HUES48 (cell line): ENCODE measurements around the gene CYTH4.

Source experiments
- H3K27ac ChIP-seq: one replicate; pipeline ENCODE4 v1.7.0; 2013; ENCODE audit warnings: low read depth, low read length, inconsistent platforms
- H3K27me3 ChIP-seq: 2 replicates; pipeline ENCODE4 v1.6.1; 2013; ENCODE audit warnings: mild to moderate bottlenecking, low read length; ENCODE audit not compliant: control insufficient read depth, insufficient read depth
- H3K36me3 ChIP-seq: 2 replicates; pipeline ENCODE4 v1.6.1; 2013; ENCODE audit warnings: low read length; ENCODE audit not compliant: control insufficient read depth, insufficient read depth
- H3K4me1 ChIP-seq: 2 replicates; pipeline ENCODE4 v1.6.1; 2013; ENCODE audit warnings: mild to moderate bottlenecking, low read length; ENCODE audit not compliant: control insufficient read depth, insufficient read depth
- H3K4me3 ChIP-seq: 2 replicates; pipeline ENCODE4 v1.5.1; 2013; ENCODE audit warnings: mild to moderate bottlenecking, low read depth, low read length
- H3K9ac ChIP-seq: 2 replicates; pipeline ENCODE4 v1.6.1; 2013; ENCODE audit warnings: mild to moderate bottlenecking, low read depth, low read length, moderate library complexity
- H3K9me3 ChIP-seq: 2 replicates; pipeline ENCODE4 v1.6.1; 2013; ENCODE audit warnings: low read length; ENCODE audit not compliant: control insufficient read depth, insufficient read depth

Gene CYTH4

GRCh38 chr22:37263966-37264887 lies 18.1 kb upstream of the CYTH4 start:
- Histone ChIP-seq H3K4me1 (peaks cover 2% of the 10 kb centered on the region; the same call in 1 of the 2 replicates), H3K4me3 (no peak overlapping the region), H3K9ac (no peak overlapping the region)

GRCh38 chr22:37266581-37267134 lies 15.7 kb upstream of the CYTH4 start:
- peaks cover 7% of the 10 kb centered on the region; the same call in 1 of the 2 replicates for H3K9me3 ChIP-seq
- no peak overlapping the region for H3K4me3 ChIP-seq
- no peak overlapping the region for H3K27ac ChIP-seq
- no peaks in the 10 kb centered on the region for H3K36me3 ChIP-seq
- no peak overlapping the region for H3K9ac ChIP-seq
- H3K4me1 ChIP-seq, result no peaks in the 10 kb centered on the region
- H3K27me3 ChIP-seq, result no peaks in the 10 kb centered on the region

More at GRCh38 chr22:37263966-37264887, 18.1 kb upstream of the CYTH4 start:
- Histone ChIP-seq H3K9me3 (peaks cover 7% of the 10 kb centered on the region; the same call in 1 of the 2 replicates), H3K27ac (no peak overlapping the region), H3K27me3 (peaks cover 13% of the 10 kb centered on the region), H3K36me3 (no peaks in the 10 kb centered on the region)

- Histone ChIP-seq H3K9me3 (peaks cover 7% of the 10 kb centered on the region; the same call in 1 of the 2 replicates), H3K4me3 (no peak overlapping the region), H3K27me3 (no peaks in the 10 kb centered on the region), H3K4me1 (no peaks in the 10 kb centered on the region), H3K36me3 (no peaks in the 10 kb centered on the region), H3K9ac (no peak overlapping the region), H3K27ac (no peak overlapping the region)
These were observed 15.1 kb upstream of the CYTH4 start for GRCh38 chr22:37267135-37267587.

DNA sequence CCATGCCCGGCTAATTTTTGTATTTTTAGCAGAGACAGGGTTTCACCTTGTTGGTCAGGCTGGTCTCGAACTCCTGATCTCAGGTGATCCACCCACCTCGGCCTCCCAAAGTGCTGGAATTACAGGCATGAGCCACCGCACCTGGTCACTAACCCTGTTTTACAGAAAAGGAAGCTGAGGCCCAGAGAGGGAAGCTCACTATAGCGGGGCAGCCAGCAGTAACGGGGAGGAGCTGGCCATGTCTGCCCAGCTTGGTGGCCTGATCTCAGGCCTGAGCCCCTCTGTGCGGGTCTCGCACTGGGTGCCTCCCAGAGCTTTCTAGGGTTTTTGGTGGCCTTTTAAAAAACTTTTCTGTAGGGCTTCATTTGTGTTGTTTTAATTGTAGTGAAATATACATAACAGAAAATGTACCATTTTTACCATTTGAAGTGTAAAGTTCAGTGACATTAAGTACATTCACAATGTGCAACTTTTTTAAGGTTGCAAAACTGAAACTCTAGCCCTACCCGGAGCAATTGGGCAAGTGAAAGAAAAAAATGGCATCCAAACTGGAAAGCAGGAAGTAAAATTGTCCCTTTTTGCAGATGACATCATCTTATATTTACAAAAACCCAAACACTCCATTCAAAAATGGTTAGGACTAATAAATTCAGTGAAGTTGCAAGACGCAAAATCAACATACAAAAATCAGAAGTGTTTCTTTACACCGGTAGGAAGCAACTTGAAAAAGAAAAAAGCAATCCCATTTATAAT lies 14.5 kb upstream of the CYTH4 start:
- Histone ChIP-seq H3K9me3 (peaks cover 7% of the 10 kb centered on the region; the same call in 1 of the 2 replicates), H3K9ac (no peak overlapping the region), H3K27me3 (no peaks in the 10 kb centered on the region), H3K36me3 (no peaks in the 10 kb centered on the region), H3K27ac (no peak overlapping the region), H3K4me1 (no peaks in the 10 kb centered on the region), H3K4me3 (no peak overlapping the region)

- no peaks in the 10 kb centered on the region for H3K36me3 ChIP-seq
- no peak overlapping the region for H3K4me3 ChIP-seq
- no peak overlapping the region for H3K9ac ChIP-seq
- H3K27ac ChIP-seq, result no peak overlapping the region
- no peaks in the 10 kb centered on the region for H3K27me3 ChIP-seq
- no peaks in the 10 kb centered on the region for H3K4me1 ChIP-seq
- no peaks in the 10 kb centered on the region for H3K9me3 ChIP-seq
These were observed 12.2 kb upstream of the CYTH4 start for GRCh38 chr22:37269936-37270678.

GRCh38 chr22:37270928-37271650 lies 11.2 kb upstream of the CYTH4 start:
- Histone ChIP-seq H3K27ac (no peak overlapping the region), H3K9me3 (no peaks in the 10 kb centered on the region), H3K27me3 (no peaks in the 10 kb centered on the region), H3K4me3 (no peak overlapping the region), H3K4me1 (no peaks in the 10 kb centered on the region), H3K9ac (no peak overlapping the region), H3K36me3 (no peaks in the 10 kb centered on the region)

DNA sequence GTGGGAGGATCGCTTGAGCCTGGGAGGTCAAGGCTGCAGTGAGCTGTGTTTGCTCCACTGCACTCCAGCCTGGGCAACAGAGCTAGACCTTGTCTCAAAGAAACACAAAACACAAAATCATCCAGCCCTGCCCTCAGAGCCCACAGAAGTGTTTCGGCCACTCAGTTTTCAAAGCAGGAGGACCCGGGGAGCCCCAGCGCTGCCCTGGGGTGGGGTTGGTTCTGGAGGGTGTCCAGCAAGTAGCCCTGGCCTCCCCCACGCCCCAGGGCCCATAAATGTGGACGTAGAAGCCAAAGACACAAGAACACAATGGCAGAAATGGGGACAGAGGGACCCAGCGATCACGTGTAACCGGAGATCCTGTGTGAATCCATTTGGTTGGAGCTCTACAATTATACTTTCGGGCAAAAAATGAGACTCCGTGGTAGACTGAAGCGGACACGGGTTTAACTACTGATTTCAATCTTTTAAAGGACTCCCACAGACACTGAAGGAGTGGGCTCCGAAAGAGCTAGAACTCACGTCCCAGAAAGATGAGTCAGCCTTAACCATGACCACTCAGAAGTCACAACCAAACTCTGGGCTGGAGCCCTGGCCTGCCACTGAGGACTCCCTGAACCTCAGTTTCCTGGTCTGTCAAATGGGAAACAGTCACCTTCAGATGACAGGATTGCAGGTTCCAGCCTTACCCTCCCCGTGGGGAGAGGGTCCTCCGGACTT lies 9.0 kb upstream of the CYTH4 start:
- Histone ChIP-seq H3K27me3 (no peaks in the 10 kb centered on the region), H3K9me3 (no peaks in the 10 kb centered on the region), H3K4me3 (no peak overlapping the region), H3K27ac (no peak overlapping the region), H3K9ac (no peak overlapping the region), H3K4me1 (no peaks in the 10 kb centered on the region), H3K36me3 (no peaks in the 10 kb centered on the region)

DNA sequence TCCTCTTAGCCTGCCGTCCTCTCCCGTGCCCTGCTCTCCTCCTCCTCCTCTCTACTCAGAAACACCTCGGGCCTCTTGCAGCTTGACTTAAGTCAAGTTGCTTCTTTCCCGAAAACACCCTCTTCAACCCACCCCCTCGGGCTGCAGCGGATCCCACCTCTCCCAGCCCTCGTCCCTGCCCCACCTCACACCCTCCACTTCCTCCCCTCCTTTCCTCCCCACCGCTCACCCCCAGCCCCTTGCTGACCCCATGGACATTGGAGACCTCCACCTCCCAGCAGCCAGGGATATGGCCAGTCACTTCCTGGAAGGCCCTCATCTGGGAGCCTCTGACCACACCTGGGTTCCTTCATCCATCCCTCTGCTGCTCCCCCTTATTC lies 8.5 kb upstream of the CYTH4 start:
- Histone ChIP-seq H3K4me3 (no peak overlapping the region), H3K27ac (no peak overlapping the region), H3K27me3 (no peaks in the 10 kb centered on the region), H3K4me1 (no peaks in the 10 kb centered on the region), H3K36me3 (no peaks in the 10 kb centered on the region), H3K9me3 (no peaks in the 10 kb centered on the region), H3K9ac (no peak overlapping the region)

DNA sequence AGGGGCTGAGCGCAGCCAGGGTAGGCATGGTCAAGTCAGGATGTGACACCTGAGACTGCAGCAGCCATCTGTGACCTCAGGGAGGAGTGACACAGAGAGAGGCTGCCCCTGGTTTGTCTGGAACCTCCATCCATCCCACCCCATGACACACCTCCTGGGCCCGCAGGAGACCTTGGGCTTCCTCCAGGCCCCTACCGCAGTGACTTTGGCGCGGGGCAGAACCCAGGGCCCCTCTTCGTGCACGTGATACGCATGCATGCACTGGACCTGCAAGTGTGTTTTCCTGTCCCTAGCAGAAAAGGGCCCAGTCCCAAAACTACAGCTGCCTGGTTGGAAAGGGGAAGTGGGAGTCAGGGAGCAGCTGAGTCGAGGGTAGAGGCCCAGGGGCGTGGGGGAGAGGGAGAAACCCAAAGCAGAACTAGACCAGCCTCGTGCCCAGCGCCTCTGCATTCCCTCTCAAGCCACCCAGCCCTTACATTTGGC lies 7.9 kb upstream of the CYTH4 start:
- H3K9ac ChIP-seq, result no peak overlapping the region
- no peaks in the 10 kb centered on the region for H3K27me3 ChIP-seq
- H3K27ac ChIP-seq, result no peak overlapping the region
- H3K4me3 ChIP-seq, result no peak overlapping the region
- no peaks in the 10 kb centered on the region for H3K36me3 ChIP-seq
- no peaks in the 10 kb centered on the region for H3K4me1 ChIP-seq
- no peaks in the 10 kb centered on the region for H3K9me3 ChIP-seq
